Nephron (organoid): Measurements from ENCODE around the gene NSFL1C.

Source experiments
- H3K27ac Mint-ChIP-seq, 3 experiments: 2 replicates each; pipeline ENCODE4 v1.8.0; 2020; ENCODE audit warnings: mixed read lengths in 3 of 3, mild to moderate bottlenecking in 2 of 3, moderate library complexity in 1 of 3
- H3K27me3 Mint-ChIP-seq: 2 replicates; pipeline ENCODE4 v1.8.0; 2021; ENCODE audit warnings: low read depth, mild to moderate bottlenecking, moderate library complexity, mixed read lengths
- H3K36me3 Mint-ChIP-seq: 2 replicates; pipeline ENCODE4 v1.8.0; 2020; ENCODE audit warnings: low read depth, mixed read lengths
- H3K4me1 Mint-ChIP-seq: 2 replicates; pipeline ENCODE4 v1.8.0; 2020; ENCODE audit warnings: mixed read lengths
- H3K4me3 Mint-ChIP-seq, 3 experiments: 2 replicates each; pipeline ENCODE4 v1.8.0; 2020; ENCODE audit warnings: mild to moderate bottlenecking in 3 of 3, mixed read lengths in 3 of 3, moderate library complexity in 2 of 3
- H3K9me3 Mint-ChIP-seq: 2 replicates; pipeline ENCODE4 v1.8.0; 2020; ENCODE audit warnings: mixed read lengths
- TF ChIP-seq, protein P1 (sequence below), 3 experiments: fragments of 200-600 bp; sonication (generic); IDR thresholded peaks; one replicate each; pipeline ENCODE4 v1.5.0; 2021; ENCODE audit warnings: antibody characterized with exemption in 3 of 3; ENCODE audit not compliant: unreplicated experiment in 3 of 3

The NSFL1C gene

DNA sequence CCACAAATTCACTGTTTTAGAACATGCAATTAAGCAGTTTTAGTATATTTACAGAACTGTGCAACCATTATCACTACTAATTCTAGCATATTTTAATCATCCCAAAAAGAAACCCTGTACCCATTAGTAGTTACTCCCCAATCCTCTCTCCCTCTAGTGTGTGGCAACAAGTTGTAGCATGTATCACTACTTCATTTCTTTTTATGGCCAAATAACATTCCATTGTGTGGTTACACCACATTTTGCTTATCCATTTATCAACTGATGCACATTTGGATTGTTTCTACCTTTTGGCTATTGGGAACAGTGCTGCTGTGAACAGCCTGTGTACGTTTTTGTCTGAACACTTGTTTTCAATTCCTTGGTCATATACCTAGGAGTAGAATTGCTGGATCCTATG is 42.3 kb downstream of the NSFL1C start:
- TF ChIP-seq, protein P1, sequence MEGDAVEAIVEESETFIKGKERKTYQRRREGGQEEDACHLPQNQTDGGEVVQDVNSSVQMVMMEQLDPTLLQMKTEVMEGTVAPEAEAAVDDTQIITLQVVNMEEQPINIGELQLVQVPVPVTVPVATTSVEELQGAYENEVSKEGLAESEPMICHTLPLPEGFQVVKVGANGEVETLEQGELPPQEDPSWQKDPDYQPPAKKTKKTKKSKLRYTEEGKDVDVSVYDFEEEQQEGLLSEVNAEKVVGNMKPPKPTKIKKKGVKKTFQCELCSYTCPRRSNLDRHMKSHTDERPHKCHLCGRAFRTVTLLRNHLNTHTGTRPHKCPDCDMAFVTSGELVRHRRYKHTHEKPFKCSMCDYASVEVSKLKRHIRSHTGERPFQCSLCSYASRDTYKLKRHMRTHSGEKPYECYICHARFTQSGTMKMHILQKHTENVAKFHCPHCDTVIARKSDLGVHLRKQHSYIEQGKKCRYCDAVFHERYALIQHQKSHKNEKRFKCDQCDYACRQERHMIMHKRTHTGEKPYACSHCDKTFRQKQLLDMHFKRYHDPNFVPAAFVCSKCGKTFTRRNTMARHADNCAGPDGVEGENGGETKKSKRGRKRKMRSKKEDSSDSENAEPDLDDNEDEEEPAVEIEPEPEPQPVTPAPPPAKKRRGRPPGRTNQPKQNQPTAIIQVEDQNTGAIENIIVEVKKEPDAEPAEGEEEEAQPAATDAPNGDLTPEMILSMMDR (IDR thresholded peaks at IDR 0.05; ENCODE audit: unreplicated experiment in 3 of 3) = no peak
- Mint-ChIP-seq H3K4me3 (no peak overlapping the region), H3K27ac (no peak overlapping the region), H3K36me3 (no peaks in the 10 kb centered on the region), H3K27me3 (no peaks in the 10 kb centered on the region), H3K4me1 (peaks cover 9% of the 10 kb centered on the region), H3K9me3 (peaks cover 5% of the 10 kb centered on the region)

DNA sequence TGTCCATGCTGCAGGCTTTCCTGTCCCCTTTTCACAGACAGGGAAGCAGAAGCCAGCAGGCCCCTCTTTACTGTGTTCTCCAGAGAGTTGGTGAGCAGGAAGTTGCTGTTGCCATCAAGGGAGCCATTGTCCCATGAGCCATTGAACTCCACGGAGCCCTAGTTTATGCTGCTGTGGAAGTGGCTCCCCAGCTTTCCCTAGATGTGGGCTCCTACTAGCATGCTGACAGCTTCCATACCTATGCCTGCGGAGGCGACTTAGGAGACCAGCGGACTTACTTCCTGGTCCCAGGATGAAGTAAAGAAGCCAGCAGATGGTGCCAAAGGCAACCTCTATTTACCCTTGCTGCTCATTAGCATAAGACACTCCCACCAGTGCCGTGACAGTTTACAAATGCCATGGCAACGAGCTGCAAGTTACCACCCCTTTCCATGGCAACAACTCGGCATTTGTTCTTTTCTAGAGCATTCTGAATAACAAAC is 43.0 kb downstream of the NSFL1C start:
- peaks cover 9% of the 10 kb centered on the region for H3K9me3 Mint-ChIP-seq
- H3K36me3 Mint-ChIP-seq = no peaks in the 10 kb centered on the region
- H3K27ac Mint-ChIP-seq = no peak overlapping the region

DNA sequence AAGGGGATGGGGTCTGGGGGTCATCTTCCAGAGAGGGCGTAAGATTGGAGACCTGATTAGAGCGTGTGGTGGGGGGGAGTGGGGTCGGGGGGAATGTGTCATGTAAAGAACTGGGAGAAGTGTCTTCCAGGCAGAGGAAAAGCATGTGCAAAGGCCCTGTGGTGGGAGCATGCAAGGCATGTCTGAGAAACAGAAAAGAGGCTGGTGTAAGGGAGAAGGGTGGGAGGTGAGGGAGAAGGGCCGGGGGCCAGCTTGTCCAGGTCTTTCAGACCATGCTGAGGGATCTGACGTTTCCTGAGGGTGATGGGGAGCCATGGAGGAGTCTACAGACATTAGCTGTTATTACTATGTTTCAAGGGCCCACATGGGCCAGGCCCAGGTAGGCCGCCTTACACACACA is 43.4 kb downstream of the NSFL1C start:
- no peaks in the 10 kb centered on the region for H3K27me3 Mint-ChIP-seq
- peaks cover 9% of the 10 kb centered on the region for H3K9me3 Mint-ChIP-seq
- H3K4me1 Mint-ChIP-seq = peaks cover 9% of the 10 kb centered on the region
- TF ChIP-seq, protein P1 (IDR thresholded peaks at IDR 0.05; ENCODE audit: unreplicated experiment in 3 of 3) = no peak
- H3K36me3 Mint-ChIP-seq = no peaks in the 10 kb centered on the region
- no peak overlapping the region for H3K27ac Mint-ChIP-seq
- H3K4me3 Mint-ChIP-seq = no peak overlapping the region

More for the DNA sequence above, 43.0 kb downstream of the NSFL1C start:
- Mint-ChIP-seq H3K4me1 (peaks cover 9% of the 10 kb centered on the region), H3K27me3 (no peaks in the 10 kb centered on the region), H3K4me3 (no peak overlapping the region)
- TF ChIP-seq, protein P1 (IDR thresholded peaks at IDR 0.05; ENCODE audit: unreplicated experiment in 3 of 3) = peak in 1 of 3 experiments; percentile 23

DNA sequence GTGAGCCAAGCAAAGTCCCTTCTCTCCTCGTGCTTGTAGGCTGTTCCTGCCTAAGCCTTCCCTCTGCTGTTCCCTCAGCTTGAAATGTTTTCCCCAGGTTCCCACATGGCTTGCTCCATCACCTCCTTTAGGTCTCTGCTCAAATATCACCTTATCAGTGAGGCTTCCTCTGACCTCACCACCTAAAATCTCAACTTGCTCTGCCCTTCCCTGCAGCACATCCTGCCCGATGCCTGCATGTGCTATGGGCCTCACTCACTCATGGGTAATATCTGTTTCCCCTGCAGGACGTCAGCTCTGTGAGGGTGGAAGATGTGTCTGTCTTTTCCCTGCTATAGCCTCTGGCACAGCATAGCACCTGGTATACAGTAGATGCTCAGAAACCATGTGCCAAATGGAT is 43.9 kb downstream of the NSFL1C start:
- Mint-ChIP-seq H3K36me3 (no peaks in the 10 kb centered on the region), H3K27ac (no peak overlapping the region), H3K4me3 (no peak overlapping the region), H3K9me3 (peaks cover 9% of the 10 kb centered on the region), H3K4me1 (peaks cover 6% of the 10 kb centered on the region), H3K27me3 (no peaks in the 10 kb centered on the region)
- TF ChIP-seq, protein P1 (IDR thresholded peaks at IDR 0.05; ENCODE audit: unreplicated experiment in 3 of 3) = no peak

DNA sequence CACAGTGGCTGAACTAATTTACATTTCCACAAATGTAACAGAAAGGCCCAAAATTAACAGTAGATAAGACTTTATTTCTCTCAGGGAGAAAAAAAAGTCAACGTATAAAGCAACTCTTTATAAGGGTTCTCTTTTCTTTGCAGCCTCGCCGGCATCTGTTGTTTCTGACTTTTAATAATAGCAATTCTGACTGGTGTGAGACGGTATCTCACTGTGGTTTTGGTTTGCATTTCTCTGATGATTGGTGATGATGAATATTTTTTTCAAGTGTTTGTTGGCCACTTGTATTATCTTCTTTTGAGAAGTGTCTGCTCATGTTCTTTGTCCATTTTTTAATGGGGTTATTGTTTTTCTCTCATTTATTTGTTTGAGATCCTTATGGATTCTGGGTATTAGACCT is 46.6 kb downstream of the NSFL1C start:
- H3K27ac Mint-ChIP-seq = no peak overlapping the region
- TF ChIP-seq, protein P1 (IDR thresholded peaks at IDR 0.05; ENCODE audit: unreplicated experiment in 3 of 3) = no peak
- no peaks in the 10 kb centered on the region for H3K4me1 Mint-ChIP-seq
- no peaks in the 10 kb centered on the region for H3K36me3 Mint-ChIP-seq
- H3K27me3 Mint-ChIP-seq = no peaks in the 10 kb centered on the region
- no peak overlapping the region for H3K4me3 Mint-ChIP-seq
- peaks cover 9% of the 10 kb centered on the region for H3K9me3 Mint-ChIP-seq

DNA sequence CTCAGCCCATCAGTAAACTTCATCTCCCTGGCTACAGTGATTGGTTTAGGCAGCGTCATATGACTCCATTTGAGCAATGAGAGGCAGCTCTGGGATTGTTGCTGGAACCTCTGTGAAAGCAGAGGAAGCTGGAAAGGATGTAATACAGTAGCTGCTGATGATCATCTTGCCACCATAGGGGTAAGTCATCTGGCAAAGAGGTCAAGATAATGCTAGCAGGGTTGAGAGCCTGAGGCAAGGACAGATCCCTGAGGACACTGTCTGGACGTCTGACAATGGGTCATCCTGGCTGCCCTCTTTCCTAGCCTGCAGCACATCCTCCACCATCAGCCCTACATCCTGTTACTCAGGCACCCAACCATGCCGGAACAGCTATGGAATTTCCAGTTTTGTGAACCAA is 48.3 kb downstream of the NSFL1C start:
- Mint-ChIP-seq H3K4me1 (no peaks in the 10 kb centered on the region), H3K9me3 (peaks cover 9% of the 10 kb centered on the region), H3K27ac (no peak overlapping the region), H3K4me3 (no peak overlapping the region), H3K27me3 (no peaks in the 10 kb centered on the region), H3K36me3 (no peaks in the 10 kb centered on the region)
- TF ChIP-seq, protein P1 (IDR thresholded peaks at IDR 0.05; ENCODE audit: unreplicated experiment in 3 of 3) = no peak
